AG09319 (cell line): ENCODE results near the gene USH2A.
"Not testable (repeated sequence)": the region's sequence is repeated elsewhere in the genome, so short reads cannot be mapped to it uniquely, and the experiment has no call there.

Experiments used
- DNase-seq: peaks from one replicate; pipeline ENCODE4 v3.0.0-alpha.2; 2010; ENCODE audit warnings: low read depth; ENCODE audit errors: extremely low read depth
- TF ChIP-seq, protein P1 (sequence below): IDR thresholded peaks from 2 replicates; pipeline ENCODE4 v1.5.1; 2011; ENCODE audit warnings: low read depth, mild to moderate bottlenecking, inconsistent platforms, low read length, moderate library complexity

Gene USH2A

GRCh38 chr1:216154063-216154462 lies 269.2 kb downstream of the USH2A start:
- DNase-seq: no peak
- TF ChIP-seq, protein P1, sequence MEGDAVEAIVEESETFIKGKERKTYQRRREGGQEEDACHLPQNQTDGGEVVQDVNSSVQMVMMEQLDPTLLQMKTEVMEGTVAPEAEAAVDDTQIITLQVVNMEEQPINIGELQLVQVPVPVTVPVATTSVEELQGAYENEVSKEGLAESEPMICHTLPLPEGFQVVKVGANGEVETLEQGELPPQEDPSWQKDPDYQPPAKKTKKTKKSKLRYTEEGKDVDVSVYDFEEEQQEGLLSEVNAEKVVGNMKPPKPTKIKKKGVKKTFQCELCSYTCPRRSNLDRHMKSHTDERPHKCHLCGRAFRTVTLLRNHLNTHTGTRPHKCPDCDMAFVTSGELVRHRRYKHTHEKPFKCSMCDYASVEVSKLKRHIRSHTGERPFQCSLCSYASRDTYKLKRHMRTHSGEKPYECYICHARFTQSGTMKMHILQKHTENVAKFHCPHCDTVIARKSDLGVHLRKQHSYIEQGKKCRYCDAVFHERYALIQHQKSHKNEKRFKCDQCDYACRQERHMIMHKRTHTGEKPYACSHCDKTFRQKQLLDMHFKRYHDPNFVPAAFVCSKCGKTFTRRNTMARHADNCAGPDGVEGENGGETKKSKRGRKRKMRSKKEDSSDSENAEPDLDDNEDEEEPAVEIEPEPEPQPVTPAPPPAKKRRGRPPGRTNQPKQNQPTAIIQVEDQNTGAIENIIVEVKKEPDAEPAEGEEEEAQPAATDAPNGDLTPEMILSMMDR: no peak

DNA sequence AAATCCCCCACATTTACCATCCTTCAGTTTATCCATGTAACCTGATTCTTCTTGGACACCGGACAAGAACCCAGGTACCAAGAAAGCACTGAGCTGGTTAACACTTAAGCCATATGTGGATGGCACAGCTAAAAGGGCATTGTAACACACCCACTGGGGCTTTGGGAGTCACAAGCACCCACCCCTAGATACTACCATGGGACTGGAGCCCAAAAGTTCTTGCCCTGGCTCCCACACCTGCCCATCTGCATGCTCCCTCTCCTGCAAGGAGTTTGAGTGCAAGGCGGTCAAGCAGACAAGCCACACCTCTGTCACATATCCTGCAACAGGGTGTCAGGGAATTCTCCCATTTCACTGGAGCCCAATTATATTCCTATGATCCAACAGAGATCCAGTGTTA lies 270.1 kb downstream of the USH2A start:
- DNase-seq: no peak
- TF ChIP-seq, protein P1: no peak

DNA sequence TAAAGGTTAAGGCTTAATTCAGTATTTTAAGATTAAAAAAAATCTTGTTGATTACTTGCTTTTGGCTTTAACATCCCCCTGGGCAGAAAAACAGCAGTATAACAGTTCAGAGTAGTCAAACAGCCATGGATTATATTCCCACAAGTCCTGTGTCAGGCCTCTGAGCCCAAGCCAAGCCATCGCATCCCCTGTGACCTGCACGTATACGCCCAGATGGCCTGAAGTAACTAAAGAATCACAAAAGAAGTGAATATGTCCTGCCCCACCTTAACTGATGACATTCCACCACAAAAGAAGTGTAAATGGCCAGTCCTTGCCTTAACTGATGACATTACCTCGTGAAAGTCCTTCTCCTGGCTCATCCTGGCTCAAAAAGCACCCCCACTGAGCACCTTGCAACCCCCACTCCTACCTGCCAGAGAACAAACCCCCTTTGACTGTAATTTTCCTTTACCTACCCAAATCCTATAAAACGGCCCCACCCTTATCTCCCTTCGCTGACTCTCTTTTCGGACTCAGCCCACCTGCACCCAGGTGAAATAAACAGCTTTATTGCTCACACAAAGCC lies 277.7 kb downstream of the USH2A start:
- not testable (repeated sequence) for DNase-seq

DNA sequence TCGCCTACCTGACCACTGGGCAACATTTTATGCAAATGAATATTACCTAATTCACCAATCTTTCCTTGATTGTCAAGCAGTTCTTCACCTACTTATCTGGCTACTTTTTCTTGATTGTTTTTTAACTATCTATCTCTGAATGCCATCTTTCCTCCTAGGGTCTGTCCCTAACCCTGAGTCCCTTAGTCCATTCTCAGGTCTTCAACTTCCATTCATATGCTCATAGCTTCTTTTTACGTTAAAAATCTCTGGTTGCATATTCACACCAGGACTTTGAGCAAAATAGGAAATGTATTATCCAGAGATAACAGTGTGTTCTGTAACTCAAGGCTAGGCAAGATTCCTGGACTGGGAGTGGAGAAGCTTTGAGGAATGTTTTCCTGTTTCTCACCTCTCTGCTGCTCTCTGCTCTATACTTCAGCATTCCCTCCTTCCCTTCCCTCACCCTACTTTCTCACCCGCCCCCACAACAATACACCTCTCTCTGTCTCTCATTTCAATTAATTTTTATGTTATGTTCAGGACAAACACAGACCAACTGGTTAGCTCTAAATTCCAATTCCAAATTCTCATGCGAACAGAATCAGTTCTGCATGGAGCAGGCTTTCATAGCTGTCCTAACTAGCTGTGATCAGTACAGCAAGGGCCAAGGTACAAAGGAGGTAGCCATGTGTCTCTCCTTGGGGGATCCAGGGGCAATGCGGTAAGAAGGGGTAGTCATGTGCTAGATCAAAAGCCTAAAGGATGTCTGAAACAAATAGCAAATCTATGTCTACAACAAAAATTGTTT lies 278.4 kb downstream of the USH2A start:
- TF ChIP-seq, protein P1: no peak
- no peak for DNase-seq

GRCh38 chr1:216142921-216143320 lies 280.3 kb downstream of the USH2A start:
- TF ChIP-seq, protein P1: no peak
- DNase-seq: no peak

GRCh38 chr1:216140730-216141524 lies 282.3 kb downstream of the USH2A start:
- DNase-seq: peak; percentile 25
- TF ChIP-seq, protein P1: no peak

GRCh38 chr1:216124192-216124781 lies 299.0 kb downstream of the USH2A start:
- DNase-seq: no peak
- TF ChIP-seq, protein P1: no peak
